HG03565 (cell line): ENCODE results near the gene TMEM125.

Experiments
- ATAC-seq: cut with Tn5 transposase; IDR thresholded peaks from one replicate; pipeline ENCODE4 v1.9.1; 2021; ENCODE audit warnings: mild to moderate bottlenecking, moderate library complexity; ENCODE audit not compliant: unreplicated experiment

The TMEM125 gene

GRCh38 chr1:43288785-43289706 is 19.3 kb downstream of the TMEM125 start:
- no peak for ATAC-seq

- ATAC-seq = no peak
These were observed 22.4 kb downstream of the TMEM125 start for GRCh38 chr1:43292216-43292615.

- no peak for ATAC-seq
These were observed 22.9 kb downstream of the TMEM125 start for GRCh38 chr1:43292679-43293078.

GRCh38 chr1:43293176-43293575 is 23.4 kb downstream of the TMEM125 start:
- no peak for ATAC-seq

- ATAC-seq = no peak
These were observed 24.3 kb downstream of the TMEM125 start for GRCh38 chr1:43293896-43294760.

- no peak for ATAC-seq
These were observed 25.0 kb downstream of the TMEM125 start for GRCh38 chr1:43294761-43295160.

GRCh38 chr1:43296207-43296606 is 26.4 kb downstream of the TMEM125 start:
- ATAC-seq = no peak

GRCh38 chr1:43298055-43298454 is 28.3 kb downstream of the TMEM125 start:
- no peak for ATAC-seq

- ATAC-seq = no peak
These were observed 29.3 kb downstream of the TMEM125 start for GRCh38 chr1:43299101-43299500.

GRCh38 chr1:43300378-43301094 is 30.8 kb downstream of the TMEM125 start, which contains the start of gene TIE1:
Gene TIE1 (plus strand): TSS chr1:43300982. CDS start chr1:43301072, 90 bp downstream.
- ATAC-seq = no peak

- ATAC-seq = no peak
These were observed 32.4 kb downstream of the TMEM125 start for GRCh38 chr1:43302201-43302600.

- ATAC-seq = no peak
These were observed 33.1 kb downstream of the TMEM125 start for GRCh38 chr1:43302721-43303470.

- no peak for ATAC-seq
These were observed 33.9 kb downstream of the TMEM125 start for GRCh38 chr1:43303471-43304313.

GRCh38 chr1:43304314-43304681 is 34.5 kb downstream of the TMEM125 start:
- ATAC-seq = no peak

- ATAC-seq = no peak
These were observed 35.1 kb downstream of the TMEM125 start for GRCh38 chr1:43304771-43305300.

- ATAC-seq = no peak
These were observed 35.7 kb downstream of the TMEM125 start for GRCh38 chr1:43305461-43305860.

GRCh38 chr1:43305926-43306687 is 36.3 kb downstream of the TMEM125 start:
- ATAC-seq = no peak

GRCh38 chr1:43306688-43307457 is 37.1 kb downstream of the TMEM125 start:
- ATAC-seq = no peak
